Mesodermal cell (in vitro differentiated cells): ENCODE results near the gene POLR1B.

ENCODE experiments used
- H3K27ac ChIP-seq: 2 replicates; pipeline ENCODE4 v1.7.0; 2013; ENCODE audit warnings: mild to moderate bottlenecking, low read depth, low read length, moderate library complexity; ENCODE audit not compliant: severe bottlenecking
- H3K36me3 ChIP-seq: 2 replicates; pipeline ENCODE4 v1.7.1; 2013; ENCODE audit warnings: mild to moderate bottlenecking, low read length, moderate library complexity; ENCODE audit not compliant: control insufficient read depth, insufficient read depth
- H3K4me1 ChIP-seq: one replicate; pipeline ENCODE4 v1.7.1; 2013; ENCODE audit warnings: mild to moderate bottlenecking, low read length; ENCODE audit not compliant: insufficient read depth, control insufficient read depth, poor library complexity, severe bottlenecking
- H3K4me3 ChIP-seq: 2 replicates; pipeline ENCODE4 v1.7.0; 2013; ENCODE audit warnings: low read length, control low read depth, mild to moderate bottlenecking; ENCODE audit not compliant: insufficient read depth, poor library complexity, severe bottlenecking; ENCODE audit errors: extremely low read depth
- H3K9me3 ChIP-seq: 2 replicates; pipeline ENCODE4 v1.7.1; 2013; ENCODE audit warnings: mild to moderate bottlenecking, low read length, moderate library complexity; ENCODE audit not compliant: control insufficient read depth
- WGBS, 2 experiments: methylation state at CpG; one replicate each; pipeline ENCODE4 v1.1.5; 2013; ENCODE audit warnings: missing lambda C conversion rate in 2 of 2; ENCODE audit not compliant: insufficient coverage in 2 of 2; 5-methylcytosine and 5-hydroxymethylcytosine counted together

The POLR1B gene

DNA sequence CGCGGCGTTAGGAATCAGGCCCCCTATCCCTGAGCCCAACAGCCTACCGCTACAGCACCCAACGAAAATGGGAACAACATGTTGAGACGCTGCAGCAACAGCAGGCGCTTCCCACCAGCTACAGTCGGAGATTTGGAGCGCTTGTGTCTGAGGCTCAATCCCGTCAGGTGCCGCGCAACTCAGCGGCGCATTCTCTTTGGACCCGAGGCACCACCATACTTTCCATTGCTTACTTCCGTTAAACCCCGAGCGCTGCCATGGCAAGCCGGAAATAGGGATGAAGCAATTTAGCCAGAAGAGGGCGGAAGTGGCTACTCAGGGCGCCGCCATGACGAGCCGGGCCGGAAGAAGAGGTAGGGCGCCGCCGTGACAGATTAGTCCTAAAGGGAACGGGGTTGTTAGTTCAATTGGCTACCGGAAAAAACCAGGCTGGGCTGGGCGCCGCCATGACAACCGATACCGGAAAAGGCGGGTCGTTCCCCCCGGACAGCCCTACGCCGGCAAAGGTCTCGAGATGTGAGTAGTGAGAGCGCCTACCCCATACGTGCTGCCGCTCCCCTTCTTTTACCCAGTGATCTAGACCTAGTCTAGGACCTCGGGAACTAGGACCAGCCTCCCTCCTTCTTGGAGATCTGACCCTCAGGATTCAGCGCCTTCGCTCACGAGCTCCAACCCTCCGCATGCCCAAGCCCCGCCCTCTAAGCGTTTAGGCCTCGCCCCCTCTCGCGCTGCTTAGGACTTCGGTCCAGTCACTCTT lies 42.0 kb downstream of the POLR1B start, which contains the start of gene CHCHD5:
Gene CHCHD5, plus strand, starts transcription at position 476 of the 757 bp plus-strand sequence. Its CDS starts 39 bp downstream, at position 515.
- peak within 1 kb of the TSS; percentile 96 for H3K27ac ChIP-seq
- H3K4me3 ChIP-seq, result peak within 1 kb of the TSS; percentile 60
- H3K9me3 ChIP-seq, result no peaks in the 10 kb centered on the region
- H3K4me1 ChIP-seq, result peaks cover 6% of the 10 kb centered on the region
- 0% methylated on average over 44 to 53 of the region's 54 CpGs for WGBS, 2 experiments
- H3K36me3 ChIP-seq, result peaks cover 24% of the 10 kb centered on the region

DNA sequence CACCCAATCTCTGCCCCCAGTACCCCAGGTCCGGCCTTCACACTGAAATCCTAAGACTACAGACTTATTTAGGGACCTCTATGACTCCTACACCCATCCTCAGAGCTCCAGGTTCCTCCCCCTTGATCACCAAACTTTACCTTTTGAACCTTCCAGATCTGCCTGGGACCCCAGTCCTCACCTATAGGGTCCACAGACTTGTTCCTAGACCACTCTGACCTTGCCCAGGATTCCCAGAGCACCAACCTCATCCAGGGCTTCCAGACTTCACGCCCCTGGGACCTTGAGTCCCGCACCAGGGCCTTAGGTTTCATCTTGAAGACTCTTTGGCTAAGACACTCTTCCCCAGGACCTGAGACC lies 42.6 kb downstream of the POLR1B start:
- WGBS, 2 experiments, result 0 to 64% methylated on average over 1 to 3 of the region's 3 CpGs
- H3K4me1 ChIP-seq, result peaks cover 6% of the 10 kb centered on the region

DNA sequence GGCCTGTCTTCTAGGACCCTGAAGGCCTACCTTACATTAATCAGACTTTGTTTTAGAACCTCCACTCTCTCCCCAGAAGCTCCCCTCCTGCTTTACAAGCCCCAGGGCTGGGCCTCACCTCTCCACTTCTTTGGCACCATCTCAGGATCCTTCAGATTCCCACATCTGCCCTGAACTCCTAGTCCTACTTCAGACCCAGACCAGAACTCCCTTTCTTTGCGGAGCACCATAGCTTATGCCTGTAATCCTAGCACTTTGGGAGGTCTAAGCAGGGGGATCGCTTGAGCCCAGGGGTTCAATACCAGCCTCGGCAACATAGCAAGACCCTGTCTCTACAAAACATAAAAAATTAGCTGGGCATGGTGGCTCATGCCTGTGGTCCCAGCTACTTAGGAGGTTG lies 43.1 kb downstream of the POLR1B start:
- 83 to 100% methylated on average over 2 to 3 of the region's 3 CpGs for WGBS, 2 experiments
- H3K4me3 ChIP-seq, result peak overlapping the region; percentile 60
- H3K9me3 ChIP-seq, result no peaks in the 10 kb centered on the region
- peaks cover 6% of the 10 kb centered on the region for H3K4me1 ChIP-seq
- H3K27ac ChIP-seq, result peak overlapping the region; percentile 96
- H3K36me3 ChIP-seq, result peaks cover 26% of the 10 kb centered on the region

More for the DNA sequence above, 42.6 kb downstream of the POLR1B start:
- Histone ChIP-seq H3K36me3 (peaks cover 24% of the 10 kb centered on the region), H3K27ac (peak overlapping the region; percentile 96), H3K9me3 (no peaks in the 10 kb centered on the region), H3K4me3 (peak overlapping the region; percentile 60)

DNA sequence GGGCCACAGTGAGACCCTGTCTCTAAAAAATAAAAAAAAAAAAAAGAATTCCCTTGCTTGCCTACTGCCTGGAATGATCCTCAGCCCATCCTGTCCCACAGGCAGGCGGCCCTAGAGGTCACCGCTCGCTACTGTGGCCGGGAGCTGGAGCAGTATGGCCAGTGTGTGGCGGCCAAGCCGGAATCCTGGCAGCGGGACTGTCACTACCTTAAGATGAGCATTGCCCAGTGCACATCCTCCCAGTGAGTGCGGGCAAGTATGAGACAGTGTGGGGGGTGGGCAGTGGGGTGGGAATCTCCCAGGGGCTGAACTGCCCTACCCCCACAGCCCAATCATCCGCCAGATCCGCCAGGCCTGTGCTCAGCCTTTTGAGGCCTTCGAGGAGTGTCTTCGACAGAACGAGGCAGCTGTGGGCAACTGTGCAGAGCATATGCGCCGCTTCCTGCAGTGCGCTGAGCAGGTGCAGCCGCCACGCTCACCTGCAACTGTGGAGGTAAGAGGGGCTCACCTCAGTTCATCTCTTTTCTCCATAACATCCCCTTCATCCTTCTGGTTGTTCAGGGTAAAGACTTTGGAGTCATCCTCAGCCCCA lies 43.7 kb downstream of the POLR1B start:
- Histone ChIP-seq H3K9me3 (no peaks in the 10 kb centered on the region), H3K4me1 (peaks cover 6% of the 10 kb centered on the region), H3K4me3 (no peak overlapping the region), H3K27ac (no peak overlapping the region), H3K36me3 (peaks cover 30% of the 10 kb centered on the region)
- 95 to 98% methylated on average over 6 to 10 of the region's 18 CpGs for WGBS, 2 experiments

DNA sequence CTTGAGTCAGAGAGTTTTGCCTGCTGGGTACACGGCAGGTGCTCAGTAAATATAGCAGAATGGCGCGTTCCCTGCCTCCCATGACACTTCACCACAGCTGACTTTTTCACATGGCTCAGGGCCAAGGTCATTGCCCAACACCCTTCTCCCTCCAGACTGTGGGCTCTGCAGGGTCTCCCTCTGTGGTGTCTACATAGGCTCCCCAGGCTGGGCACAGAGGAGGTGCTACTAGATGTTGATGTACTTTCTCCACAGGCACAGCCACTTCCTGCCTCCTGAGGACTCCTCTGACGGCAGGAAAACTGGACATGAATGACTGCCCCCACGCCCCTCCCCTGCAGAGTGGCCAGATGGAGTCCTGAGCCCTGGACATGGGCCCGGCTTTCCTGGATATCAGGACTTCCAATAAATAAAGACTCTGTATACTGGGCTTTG lies 46.4 kb downstream of the POLR1B start:
- peaks cover 6% of the 10 kb centered on the region for H3K4me1 ChIP-seq
- WGBS, 2 experiments, result 70 to 72% methylated on average over 6 of the region's 6 CpGs

DNA sequence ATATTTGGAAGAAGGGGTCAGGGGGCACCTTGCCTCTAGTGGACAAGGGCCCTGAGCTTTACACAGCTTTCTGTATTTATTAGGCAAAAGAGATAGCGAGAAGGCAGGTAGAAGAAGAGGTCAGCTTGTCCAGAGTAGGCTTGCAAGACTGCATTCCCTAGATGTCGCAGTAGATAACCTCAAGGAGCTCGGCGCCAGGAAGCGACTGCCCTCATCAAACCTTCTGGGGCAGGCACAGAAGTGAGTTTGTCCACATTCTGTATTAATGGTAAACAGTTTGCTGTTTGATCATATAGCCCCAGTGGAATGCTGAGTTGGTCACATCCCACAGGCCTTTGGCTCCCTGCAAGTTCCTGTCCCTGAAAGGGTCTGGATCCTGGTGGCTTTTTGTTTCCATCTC lies 49.1 kb downstream of the POLR1B start:
- Histone ChIP-seq H3K27ac (no peak overlapping the region), H3K9me3 (no peaks in the 10 kb centered on the region), H3K4me3 (no peak overlapping the region), H3K4me1 (no peaks in the 10 kb centered on the region), H3K36me3 (peaks cover 26% of the 10 kb centered on the region)
- 90 to 100% methylated on average over 4 to 5 of the region's 5 CpGs for WGBS, 2 experiments

More for the DNA sequence above, 46.4 kb downstream of the POLR1B start:
- no peak overlapping the region for H3K27ac ChIP-seq
- H3K4me3 ChIP-seq, result no peak overlapping the region
- H3K36me3 ChIP-seq, result peaks cover 30% of the 10 kb centered on the region
- no peaks in the 10 kb centered on the region for H3K9me3 ChIP-seq

DNA sequence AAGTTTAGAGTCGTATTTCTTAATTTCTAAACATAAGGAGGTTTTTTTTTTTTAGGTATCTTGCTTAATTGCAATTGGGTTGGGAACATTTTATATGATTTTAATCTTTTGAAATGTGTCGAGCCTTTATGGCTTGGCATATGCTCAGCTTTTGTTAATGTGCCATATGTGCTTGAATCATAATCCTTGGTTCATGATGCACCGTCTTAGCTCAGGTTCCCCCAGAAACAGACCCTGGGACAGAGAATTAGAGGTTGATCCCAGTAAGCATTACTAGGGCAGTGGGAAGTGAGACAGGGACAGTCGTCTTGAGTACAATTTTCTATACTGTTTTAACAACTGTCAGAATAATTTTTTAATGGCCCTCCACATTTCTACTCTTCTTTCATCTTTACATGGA lies 51.5 kb downstream of the POLR1B start:
- Histone ChIP-seq H3K36me3 (peaks cover 10% of the 10 kb centered on the region), H3K4me1 (no peaks in the 10 kb centered on the region), H3K4me3 (no peak overlapping the region), H3K27ac (no peak overlapping the region), H3K9me3 (no peaks in the 10 kb centered on the region)
- WGBS, 2 experiments, result 82 to 100% methylated on average over 2 of the region's 4 CpGs

DNA sequence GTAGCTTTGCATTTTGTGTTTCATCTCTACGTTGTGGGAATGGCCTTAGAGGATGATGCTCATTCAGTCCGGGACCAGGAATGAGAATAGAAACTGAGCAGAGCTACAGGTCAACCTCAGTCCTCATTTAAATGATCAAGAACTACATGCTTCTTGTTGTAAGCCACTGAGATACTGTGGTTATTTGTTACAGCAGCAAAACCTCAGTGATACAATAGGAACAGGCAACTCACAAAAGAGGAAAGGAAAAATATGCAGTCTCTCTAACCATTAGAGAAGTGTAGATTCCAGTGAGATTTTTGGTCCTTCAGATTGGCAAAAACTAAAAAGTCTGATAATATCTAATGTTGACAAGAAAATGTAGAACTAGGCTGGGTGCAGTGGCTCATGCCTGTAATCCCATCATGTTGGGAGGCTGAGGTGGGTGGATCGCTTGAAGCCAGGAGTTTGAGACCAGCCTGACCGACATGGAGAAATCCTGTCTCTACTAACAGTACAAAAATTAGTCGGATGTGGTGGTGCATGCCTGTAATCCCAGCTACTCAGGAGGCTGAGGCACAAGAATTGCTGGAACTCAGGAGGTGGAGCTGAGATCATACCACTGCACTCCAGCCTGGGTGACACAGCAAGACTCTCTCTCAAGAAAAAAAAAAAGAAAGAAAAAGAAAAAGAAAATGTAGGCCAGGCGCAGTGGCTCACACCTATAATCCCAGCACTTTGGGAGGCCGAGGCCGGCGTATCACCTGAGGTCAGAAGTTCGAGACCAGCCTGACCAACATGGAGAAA lies 55.5 kb downstream of the POLR1B start:
- H3K27ac ChIP-seq, result no peak overlapping the region
- WGBS, 2 experiments, result 94 to 97% methylated on average over 8 to 9 of the region's 10 CpGs
- H3K4me3 ChIP-seq, result no peak overlapping the region
- H3K36me3 ChIP-seq, result no peaks in the 10 kb centered on the region
- H3K4me1 ChIP-seq, result no peaks in the 10 kb centered on the region
- no peaks in the 10 kb centered on the region for H3K9me3 ChIP-seq

DNA sequence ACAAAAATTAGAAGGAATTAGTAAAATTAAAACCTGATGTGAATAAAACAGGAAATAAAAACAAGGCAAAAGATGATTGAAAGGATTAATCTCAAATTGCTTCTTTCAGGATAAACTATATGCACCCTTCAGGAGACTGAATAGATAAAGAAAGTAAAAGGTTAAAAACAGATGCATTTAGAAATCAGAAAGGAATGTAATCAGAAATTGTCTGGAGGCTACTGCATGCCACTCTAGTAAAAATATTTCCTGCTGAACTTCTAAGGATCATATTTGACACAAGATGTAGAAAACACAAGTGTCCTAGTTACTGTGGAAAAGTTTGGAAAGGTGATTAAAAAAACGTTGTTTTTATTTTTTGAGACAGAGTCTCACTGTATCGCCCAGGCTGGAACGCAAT lies 58.4 kb downstream of the POLR1B start:
- WGBS, 2 experiments, result 89 to 92% methylated on average over 3 of the region's 3 CpGs
- no peaks in the 10 kb centered on the region for H3K9me3 ChIP-seq
- no peaks in the 10 kb centered on the region for H3K36me3 ChIP-seq
- H3K4me1 ChIP-seq, result no peaks in the 10 kb centered on the region
- H3K27ac ChIP-seq, result no peak overlapping the region
- no peak overlapping the region for H3K4me3 ChIP-seq

DNA sequence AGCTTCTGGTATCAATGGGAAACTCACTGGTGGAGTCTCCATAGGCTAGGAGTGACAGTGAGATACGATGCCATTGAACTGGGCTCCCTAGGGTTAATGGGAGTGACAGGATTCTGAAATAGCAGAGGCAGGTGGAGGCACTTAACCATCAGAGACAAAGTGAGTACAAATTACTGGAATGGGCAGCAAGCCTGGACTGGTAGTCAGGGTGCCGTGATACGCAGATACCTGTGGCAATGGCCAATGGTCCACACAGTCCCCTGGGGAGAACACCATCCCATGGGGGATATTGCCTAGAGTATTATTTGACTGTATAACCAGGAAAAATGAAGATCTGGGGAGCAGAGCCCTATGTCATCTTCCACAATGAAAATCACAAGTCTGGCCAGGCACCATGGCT lies 59.5 kb downstream of the POLR1B start:
- no peaks in the 10 kb centered on the region for H3K9me3 ChIP-seq
- 93 to 100% methylated on average over 3 of the region's 3 CpGs for WGBS, 2 experiments
- H3K4me1 ChIP-seq, result no peaks in the 10 kb centered on the region
- H3K27ac ChIP-seq, result no peak overlapping the region
- H3K4me3 ChIP-seq, result no peak overlapping the region
- no peaks in the 10 kb centered on the region for H3K36me3 ChIP-seq
